Heart left ventricle (tissue), 16 donors: ENCODE measurements around the gene RNF17. TPM values are rescaled to one million over a fixed set of nuclear protein-coding genes. Genes with fewer than 3 reads are reported as not detected.

Experiments used
- ATAC-seq, 4 donors: fragments of 200-7000 bp; cut with Tn5 transposase; one replicate each; pipeline ENCODE4 v1.9.1; 2020 to 2022; ENCODE audit warnings: moderate library complexity in 4 of 4, mild to moderate bottlenecking in 3 of 4, moderate number of reproducible peaks in 1 of 4
- DNase-seq, 5 donors: peaks; one replicate each; pipeline ENCODE4 v3.0.0-alpha.2; 2020
- H3K27ac ChIP-seq, 12 donors: fragments of 200-600 bp; sonication (generic) in 4 of 12; one replicate each; pipeline versions ENCODE4 v1.5.0 to v1.8.0; 2016 to 2022; ENCODE audit warnings: mild to moderate bottlenecking in 2 of 12
- H3K27me3 ChIP-seq, 9 donors: fragments of 200-600 bp; sonication (generic) in 2 of 9; one replicate each; pipeline versions ENCODE4 v1.5.1 to v1.8.0; 2016 to 2022; ENCODE audit warnings: mild to moderate bottlenecking in 3 of 9
- H3K36me3 ChIP-seq, 9 donors: fragments of 200-600 bp; sonication (generic) in 2 of 9; one replicate each; pipeline versions ENCODE4 v1.5.0 to v1.8.0; 2018 to 2022; ENCODE audit warnings: mild to moderate bottlenecking in 2 of 9
- H3K4me1 ChIP-seq, 12 donors: fragments of 200-600 bp; sonication (generic) in 4 of 12; one replicate each; pipeline versions ENCODE4 v1.5.0 to v1.8.0; 2016 to 2022; ENCODE audit warnings: mild to moderate bottlenecking in 3 of 12
- H3K4me3 ChIP-seq, 12 donors: fragments of 200-600 bp; sonication (generic) in 4 of 12; one replicate each; pipeline versions ENCODE4 v1.5.0 to v1.8.0; 2017 to 2022; ENCODE audit warnings: mild to moderate bottlenecking in 9 of 12, moderate library complexity in 4 of 12
- H3K9me3 ChIP-seq, 12 donors: fragments of 200-600 bp; sonication (generic) in 4 of 12; one replicate each; pipeline versions ENCODE4 v1.5.0 to v1.8.0; 2016 to 2022; ENCODE audit warnings: mild to moderate bottlenecking in 1 of 12
- POLR2A ChIP-seq, 2 donors: fragments of 450-650 bp; IDR thresholded peaks; one replicate each; pipeline ENCODE4 v1.6.1; 2017; ENCODE audit warnings: antibody characterized with exemption in 2 of 2, mild to moderate bottlenecking in 2 of 2, moderate library complexity in 2 of 2
- WGBS, 4 donors: extraction: QIAGEN DNeasy Blood & Tissue Kit in 2 of 4; methylation state at CpG; one replicate each; pipeline versions ENCODE4 v1.1.5 to v1.1.7; 2013 to 2018; 5-methylcytosine and 5-hydroxymethylcytosine counted together
- intact Hi-C, 10 donors: fragments of 100-400 bp; cut with DNase I; formaldehyde crosslinking; loops; one replicate each; pipeline versions ENCODE4 v1.11.1 to v1.14.2; 2022
- polyA plus RNA-seq, 2 donors: library from polyadenylated mRNA; stranded (reverse); fragments of 200-250 nt; gene quantifications; one replicate each; pipeline ENCODE4 v1.2.3, GENCODE V29; 2013
- total RNA-seq, 9 donors: library from RNA; depleted of rRNA in 2 of 9; stranded (reverse); fragments of >200 nt in 2 of 9; fragmentation: NEBNext Ultra II Directional in 3 of 9; extraction: Animal tissue kit (Norgen Biotek cat#: 25700) in 3 of 9; gene quantifications; one replicate each; pipeline versions ENCODE4 v1.1.0 to v1.2.4, GENCODE V29; 2016 to 2023
- TF ChIP-seq, protein P1 (sequence below), 12 donors: fragments of 200-600 bp; sonication (generic) in 4 of 12; IDR thresholded peaks; one replicate each; pipeline versions ENCODE4 v1.5.0 to v1.8.0; 2018 to 2022; ENCODE audit warnings: antibody characterized with exemption in 12 of 12, mild to moderate bottlenecking in 5 of 12
- donor health status: ischemic (EF 13 %, LVEDD 7.1; RV severe dilation, severe dysfunction).
- donor health status: healthy with polysubstance abuse.
- donor health status: DM: no; HTN: yes; CAD: no.
- donor health status: DM: no; HTN: no; CAD: no.
- donor health status: ischemic (EF 25% LVEDD 6.9; RV normal size, moderate dysfunction).
- donor health status: ischemic (EF 25% LVEDD 5.7; RV mildly dilated, moderate dysfunction).
- donor health status: healthy.
- donor health status: DM: yes; HTN: yes; CAD: no.
- donor health status: ischemic (EF 35%, LVEDD 5.7; RV mildly dilated, moderate dysfunction).
- donor health status: nonischemic (EF 11% LVEDD 7.7; RV severe dilation, severe dysfunction).
- donor health status: DM: yes; HTN: yes; CAD: no.
- donor health status: PGD.
- donor health status: ischemic (EF 29% LVEDD 5.4; RV normal size, mild dysfunction).
- donor health status: nonischemic (EF 23%, LVEDD 6.1; RV moderate dilation, normal function).

The RNF17 gene
- total and polyA plus RNA-seq, 11 donors, result 0.13 to 0.17 (median 0.16) TPM; not detected in 8

DNA sequence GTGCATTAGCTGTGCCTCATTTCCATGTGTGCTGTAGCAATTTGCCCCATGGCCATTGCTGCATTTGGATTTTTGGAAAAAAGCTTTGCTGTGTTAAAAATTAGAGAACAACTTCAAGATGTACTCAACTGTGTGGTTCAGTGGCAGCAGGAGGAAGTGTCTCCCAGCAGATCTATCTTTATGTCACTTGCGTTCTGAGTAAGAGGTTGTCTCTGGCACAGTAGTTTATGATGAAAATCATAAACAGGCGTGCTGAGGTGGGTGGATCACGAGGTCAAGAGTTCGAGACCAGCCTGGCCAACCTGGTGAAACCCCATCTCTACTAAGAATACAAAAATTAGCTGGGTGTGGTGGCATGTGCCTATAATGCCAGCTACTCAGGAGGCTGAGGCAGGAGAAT lies 29.0 kb upstream of the RNF17 start:
- Histone ChIP-seq H3K4me1 (no peaks in the 10 kb centered on the region), H3K27ac (no peak overlapping the region), H3K36me3 (no peaks in the 10 kb centered on the region), H3K4me3 (no peak overlapping the region), H3K9me3 (peaks cover 0 to 12% (median 0%) of the 10 kb centered on the region in 12 donors), H3K27me3 (no peaks in the 10 kb centered on the region)
- WGBS, 4 donors, result 82 to 87% (median 83%) methylated on average over 4 of the region's 4 CpGs
- ATAC-seq (no peak), DNase-seq (no peak)
- intact Hi-C loops, result no loop called here
- TF ChIP-seq, protein P1, sequence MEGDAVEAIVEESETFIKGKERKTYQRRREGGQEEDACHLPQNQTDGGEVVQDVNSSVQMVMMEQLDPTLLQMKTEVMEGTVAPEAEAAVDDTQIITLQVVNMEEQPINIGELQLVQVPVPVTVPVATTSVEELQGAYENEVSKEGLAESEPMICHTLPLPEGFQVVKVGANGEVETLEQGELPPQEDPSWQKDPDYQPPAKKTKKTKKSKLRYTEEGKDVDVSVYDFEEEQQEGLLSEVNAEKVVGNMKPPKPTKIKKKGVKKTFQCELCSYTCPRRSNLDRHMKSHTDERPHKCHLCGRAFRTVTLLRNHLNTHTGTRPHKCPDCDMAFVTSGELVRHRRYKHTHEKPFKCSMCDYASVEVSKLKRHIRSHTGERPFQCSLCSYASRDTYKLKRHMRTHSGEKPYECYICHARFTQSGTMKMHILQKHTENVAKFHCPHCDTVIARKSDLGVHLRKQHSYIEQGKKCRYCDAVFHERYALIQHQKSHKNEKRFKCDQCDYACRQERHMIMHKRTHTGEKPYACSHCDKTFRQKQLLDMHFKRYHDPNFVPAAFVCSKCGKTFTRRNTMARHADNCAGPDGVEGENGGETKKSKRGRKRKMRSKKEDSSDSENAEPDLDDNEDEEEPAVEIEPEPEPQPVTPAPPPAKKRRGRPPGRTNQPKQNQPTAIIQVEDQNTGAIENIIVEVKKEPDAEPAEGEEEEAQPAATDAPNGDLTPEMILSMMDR (IDR thresholded peaks at IDR 0.05), result no peak
- TF ChIP-seq POLR2A (IDR thresholded peaks at IDR 0.05), result no peak

DNA sequence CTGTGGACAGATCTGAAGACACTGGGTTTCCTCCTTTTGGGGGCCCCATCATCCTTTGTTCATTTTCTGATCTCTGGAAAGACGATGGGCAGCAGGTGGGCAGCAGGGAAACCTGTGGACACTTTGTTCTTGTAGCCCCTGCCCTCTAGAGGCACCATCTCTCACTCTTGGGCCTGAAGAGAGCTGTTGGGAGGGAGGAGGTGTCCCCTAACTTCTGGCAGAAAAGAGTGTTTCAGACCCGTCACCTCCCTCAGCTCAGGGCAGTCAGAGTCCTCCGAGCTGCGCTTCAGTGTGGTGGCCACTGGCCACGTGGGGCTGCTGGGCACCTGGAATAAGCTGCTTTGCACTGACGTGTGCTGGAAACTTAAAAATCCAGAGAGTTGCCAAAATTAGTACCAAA lies 26.9 kb upstream of the RNF17 start:
- TF ChIP-seq, protein P1 (IDR thresholded peaks at IDR 0.05), result no peak
- no peak for TF ChIP-seq POLR2A (IDR thresholded peaks at IDR 0.05)
- ATAC-seq, result no peak

DNA sequence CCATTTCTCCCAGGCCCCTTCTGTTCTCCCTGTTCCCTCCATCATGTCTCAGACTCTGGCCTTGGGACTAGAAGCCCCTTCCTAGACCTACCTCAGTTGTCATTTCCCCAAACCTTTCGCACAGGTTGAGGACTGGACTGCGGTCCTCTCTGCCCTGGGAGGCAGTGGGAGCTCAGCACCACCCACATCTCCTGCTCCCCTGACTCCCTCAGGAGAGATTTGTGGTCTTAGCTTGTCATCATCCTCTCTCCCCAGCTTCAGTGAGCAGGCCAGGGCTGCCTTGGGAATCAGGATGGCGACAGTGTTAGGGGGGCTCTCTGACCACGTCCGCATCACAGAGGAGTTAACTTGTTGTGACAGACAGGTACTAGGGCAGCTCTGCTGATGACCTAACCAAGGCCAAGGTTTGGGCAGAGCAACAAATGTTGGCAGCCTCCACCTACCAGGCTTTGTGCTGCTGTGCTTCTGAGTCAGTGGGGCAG lies 25.6 kb upstream of the RNF17 start:
- intact Hi-C loops, result no loop called here
- DNase-seq (no peak), ATAC-seq (no peak)
- no peak for TF ChIP-seq POLR2A (IDR thresholded peaks at IDR 0.05)
- TF ChIP-seq, protein P1 (IDR thresholded peaks at IDR 0.05), result no peak
- Histone ChIP-seq H3K4me1 (peaks cover 0 to 9% (median 0%) of the 10 kb centered on the region in 12 donors), H3K27me3 (no peaks in the 10 kb centered on the region), H3K4me3 (no peak overlapping the region), H3K36me3 (no peaks in the 10 kb centered on the region), H3K27ac (no peak overlapping the region), H3K9me3 (no peaks in the 10 kb centered on the region)
- WGBS, 4 donors, result 79 to 97% (median 93%) methylated on average over 4 to 5 of the region's 5 CpGs

More for the DNA sequence above, 26.9 kb upstream of the RNF17 start:
- peaks cover 0 to 4% (median 0%) of the 10 kb centered on the region in 12 donors for H3K9me3 ChIP-seq
- 74 to 85% (median 77%) methylated on average over 6 of the region's 6 CpGs for WGBS, 4 donors
- intact Hi-C loops, result no loop called here
- H3K27ac ChIP-seq, result no peak overlapping the region
- DNase-seq, result no peak
- H3K4me3 ChIP-seq, result no peak overlapping the region
- no peaks in the 10 kb centered on the region for H3K27me3 ChIP-seq
- H3K4me1 ChIP-seq, result peaks cover 0 to 4% (median 0%) of the 10 kb centered on the region in 12 donors
- no peaks in the 10 kb centered on the region for H3K36me3 ChIP-seq

DNA sequence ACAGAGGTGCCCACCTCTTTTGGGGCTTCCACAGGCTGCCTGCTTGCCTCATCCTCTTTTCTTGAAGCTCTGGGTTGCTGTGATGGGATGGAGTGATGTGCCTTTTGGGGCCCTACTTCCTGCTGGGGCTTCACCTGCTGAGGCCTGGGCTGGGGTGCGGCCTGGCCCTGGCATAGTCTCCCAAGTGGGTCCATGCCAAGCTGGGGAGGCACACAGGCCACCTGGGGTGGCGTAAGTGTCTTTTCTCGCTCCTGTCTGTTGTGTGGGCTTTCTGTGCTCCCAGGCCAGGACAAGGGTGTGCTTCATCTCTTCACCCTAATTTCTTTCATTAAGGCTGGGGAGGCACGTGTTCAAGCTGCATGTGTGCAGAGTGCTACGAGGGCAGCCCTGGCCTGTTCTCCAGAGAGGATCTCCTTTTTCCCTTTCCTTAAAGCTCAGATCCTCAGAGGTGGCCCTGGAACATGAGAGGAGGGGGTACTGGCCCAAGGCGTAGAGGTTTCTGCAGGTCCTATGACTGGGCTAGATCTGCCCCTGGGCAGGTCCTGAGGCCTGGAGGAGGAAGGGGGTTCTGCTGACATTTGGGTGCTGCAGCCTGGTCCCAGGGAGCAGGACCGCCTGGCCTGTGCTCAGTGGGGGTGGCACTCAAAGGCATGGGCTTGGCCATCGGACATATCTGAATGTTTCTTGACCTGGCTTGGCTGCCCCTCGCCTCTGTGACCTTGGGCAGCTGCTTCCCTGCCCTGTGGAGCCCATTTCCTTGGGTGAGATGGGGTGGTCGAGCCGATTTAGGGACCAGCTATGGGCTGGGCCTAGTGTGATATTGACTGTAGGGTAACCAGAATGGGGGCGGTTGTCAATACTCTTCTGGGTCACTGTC lies 23.7 kb upstream of the RNF17 start:
- intact Hi-C loops, result no loop called here
- 89 to 96% (median 94%) methylated on average over 10 to 12 of the region's 12 CpGs for WGBS, 4 donors

More for the DNA sequence above, 23.7 kb upstream of the RNF17 start:
- Histone ChIP-seq H3K4me3 (no peak overlapping the region), H3K36me3 (no peaks in the 10 kb centered on the region), H3K4me1 (peaks cover 0 to 9% (median 0%) of the 10 kb centered on the region in 12 donors), H3K27me3 (peaks cover 0 to 17% (median 4%) of the 10 kb centered on the region in 9 donors), H3K27ac (no peak overlapping the region), H3K9me3 (no peaks in the 10 kb centered on the region)
- no peak for TF ChIP-seq POLR2A (IDR thresholded peaks at IDR 0.05)
- TF ChIP-seq, protein P1 (IDR thresholded peaks at IDR 0.05), result no peak
- DNase-seq, result no peak
- ATAC-seq, result no peak
